OCI-LY1 (cell line): ENCODE data around the gene GPATCH3.

Experiments used
- CTCF ChIP-seq: fragments of 200-600 bp; sonication (generic), shearing (Covaris generic); IDR thresholded peaks from 2 replicates; pipeline ENCODE4 v1.5.1; 2017; ENCODE audit warnings: mild to moderate bottlenecking, antibody characterized with exemption, low read length, moderate library complexity, mixed read lengths
- EZH2 ChIP-seq: fragments of 200-600 bp; sonication (generic), shearing (Covaris generic); IDR thresholded peaks from 2 replicates; pipeline ENCODE4 v1.8.0; 2017; ENCODE audit warnings: borderline replicate concordance, mixed run types, mild to moderate bottlenecking, antibody characterized with exemption, low read length, moderate library complexity, mixed read lengths

GRCh38 chr1:26949926-26950319 is 49.7 kb upstream of the GPATCH3 start:
- TF ChIP-seq CTCF = no peak
- TF ChIP-seq EZH2 = no peak
